B cell (primary cell): ENCODE results near the gene SERINC5. TPM values are rescaled to one million over a fixed set of nuclear protein-coding genes. Genes with fewer than 3 reads are reported as not detected.

Source experiments
- ATAC-seq: fragments of 200-7000 bp; cut with Tn5 transposase; one replicate; pipeline ENCODE4 v1.10.0; 2021; ENCODE audit warnings: low read depth, mild to moderate bottlenecking, moderate number of reproducible peaks, moderate library complexity
- CTCF ChIA-PET: fragments of 350-600 bp; sonication (Branson Sonifier 250); formaldehyde crosslinking; loops from one replicate; lab custom pipeline; 2021; ENCODE audit warnings: antibody characterized with exemption, inconsistent platforms; lab: Charles Lee
- POLR2A ChIA-PET: fragments of 350-600 bp; sonication (Branson Sonifier 250); formaldehyde crosslinking; loops from one replicate; lab custom pipeline; 2021; ENCODE audit warnings: antibody characterized with exemption; lab: Charles Lee
- DNase-seq: peaks from one replicate; pipeline ENCODE4 v3.0.0; 2013
- H2AFZ ChIP-seq: 2 replicates; pipeline ENCODE4 v1.6.1; 2012; ENCODE audit warnings: mild to moderate bottlenecking, low read depth, low read length; ENCODE audit not compliant: insufficient read depth, poor library complexity, severe bottlenecking
- H3K27ac ChIP-seq, 2 donors: 1 replicate in 1 of 2; 2 replicates in 1 of 2; pipeline ENCODE4 v1.5.1; 2012 to 2013; ENCODE audit warnings: low read length in 2 of 2, mild to moderate bottlenecking in 2 of 2, moderate library complexity in 1 of 2
- H3K27me3 ChIP-seq, 4 experiments: fragments of 200-600 bp in 1 of 4; sonication (generic) in 1 of 4; replicated peaks in 1 of 4; 1 replicate in 2 of 4; 2 replicates in 2 of 4; pipeline versions ENCODE4 v1.6.1 to v1.7.0; 2013 to 2016; ENCODE audit warnings: low read length in 3 of 4, mild to moderate bottlenecking in 2 of 4, mixed read lengths in 1 of 4, moderate library complexity in 1 of 4; ENCODE audit not compliant: insufficient read depth in 4 of 4, control insufficient read depth in 3 of 4; ENCODE audit errors: control extremely low read depth in 1 of 4
- H3K36me3 ChIP-seq, 2 experiments: replicated peaks in 1 of 2; 1 replicate in 1 of 2; 2 replicates in 1 of 2; pipeline versions ENCODE4 v1.6.1 to v1.7.1; 2013; ENCODE audit warnings: low read length in 1 of 2; ENCODE audit not compliant: insufficient read depth in 2 of 2, control insufficient read depth in 1 of 2; ENCODE audit errors: control extremely low read depth in 1 of 2, extremely low read depth in 1 of 2
- H3K4me1 ChIP-seq, 2 donors: fragments of 200-600 bp in 1 of 2; sonication (generic) in 1 of 2; 1 replicate in 1 of 2; 2 replicates in 1 of 2; pipeline versions ENCODE4 v1.5.1 to v1.6.1; 2013 to 2017; ENCODE audit warnings: low read length in 2 of 2; ENCODE audit not compliant: control insufficient read depth in 2 of 2, insufficient read depth in 2 of 2
- H3K4me2 ChIP-seq: replicated peaks from 2 replicates; pipeline ENCODE3; 2012; ENCODE audit warnings: mild to moderate bottlenecking, low read depth, low read length; ENCODE audit not compliant: poor library complexity, severe bottlenecking
- H3K4me3 ChIP-seq, 5 experiments: fragments of 200-600 bp in 1 of 5; sonication (generic) in 1 of 5; 1 replicate in 3 of 5; 2 replicates in 2 of 5; pipeline versions ENCODE4 v1.5.1 to v1.7.0; 2011 to 2016; ENCODE audit warnings: low read length in 4 of 5, mild to moderate bottlenecking in 4 of 5, low read depth in 2 of 5, control low read depth in 1 of 5, moderate library complexity in 1 of 5; ENCODE audit not compliant: insufficient read depth in 1 of 5; ENCODE audit errors: control extremely low read depth in 1 of 5, extremely low read depth in 1 of 5
- H3K79me2 ChIP-seq: fragments of 200-600 bp; sonication (generic); one replicate; pipeline ENCODE4 v1.6.0; 2016; ENCODE audit warnings: low read length; ENCODE audit not compliant: control insufficient read depth, insufficient read depth
- H3K9ac ChIP-seq: fragments of 200-600 bp; sonication (generic); 2 replicates; pipeline ENCODE4 v1.6.1; 2017; ENCODE audit warnings: mild to moderate bottlenecking, low read length, moderate library complexity
- H3K9me3 ChIP-seq, 3 donors: one replicate each; pipeline versions ENCODE4 v1.6.1 to v1.7.1; 2013; ENCODE audit warnings: low read length in 2 of 3; ENCODE audit not compliant: control insufficient read depth in 2 of 3, insufficient read depth in 1 of 3; ENCODE audit errors: control extremely low read depth in 1 of 3
- H4K20me1 ChIP-seq: 2 replicates; pipeline ENCODE4 v1.6.0; 2012; ENCODE audit warnings: mild to moderate bottlenecking, low read length; ENCODE audit not compliant: insufficient read depth, control insufficient read depth, poor library complexity, severe bottlenecking
- H3K27ac Mint-ChIP-seq: one replicate; pipeline ENCODE4 v1.8.0; 2021; ENCODE audit warnings: mixed read lengths
- H3K27me3 Mint-ChIP-seq: one replicate; pipeline ENCODE4 v1.8.0; 2021; ENCODE audit warnings: mixed read lengths
- H3K4me1 Mint-ChIP-seq: one replicate; pipeline ENCODE4 v1.8.0; 2021; ENCODE audit warnings: mixed read lengths
- H3K4me3 Mint-ChIP-seq: one replicate; pipeline ENCODE4 v1.8.0; 2021; ENCODE audit warnings: mixed read lengths
- H3K9me3 Mint-ChIP-seq: one replicate; pipeline ENCODE4 v1.8.0; 2022; ENCODE audit warnings: mixed read lengths; ENCODE audit not compliant: insufficient read depth
- EZH2 ChIP-seq: IDR thresholded peaks from 2 replicates; pipeline ENCODE4 v1.6.1; 2012; ENCODE audit warnings: borderline replicate concordance, low read depth, mild to moderate bottlenecking, moderate library complexity, low read length; ENCODE audit not compliant: insufficient read depth, poor library complexity, severe bottlenecking
- WGBS: methylation state at CpG from one replicate; pipeline ENCODE4 v1.1.5; 2013; ENCODE audit warnings: missing lambda C conversion rate; ENCODE audit not compliant: insufficient coverage; 5-methylcytosine and 5-hydroxymethylcytosine counted together
- intact Hi-C: fragments of 100-400 bp; cut with micrococcal nuclease; formaldehyde crosslinking; loops from one replicate; pipeline ENCODE4 v1.10.0; 2022
- polyA plus RNA-seq: library from polyadenylated mRNA; depleted of rRNA; stranded (reverse); fragments of >200 nt; gene quantifications from 2 replicates; pipeline ENCODE4 v1.2.3, GENCODE V29; 2012
- total RNA-seq, 2 donors: library from RNA; stranded (reverse); fragments of 120-200 nt in 1 of 2; gene quantifications; 1 replicate in 1 of 2; 2 replicates in 1 of 2; pipeline versions ENCODE4 v1.2.3 to v1.2.4, GENCODE V29; 2013 to 2022
- TF ChIP-seq, protein P1 (sequence below): fragments of 200-600 bp; IDR thresholded peaks from one replicate; pipeline ENCODE4 v1.8.0; 2022; ENCODE audit warnings: antibody characterized with exemption, mild to moderate bottlenecking

Gene SERINC5
- total and polyA plus RNA-seq, 2 donors (not counting 1 experiment from before 2014, with no cell fraction given): 2.4 to 9.5 TPM

DNA sequence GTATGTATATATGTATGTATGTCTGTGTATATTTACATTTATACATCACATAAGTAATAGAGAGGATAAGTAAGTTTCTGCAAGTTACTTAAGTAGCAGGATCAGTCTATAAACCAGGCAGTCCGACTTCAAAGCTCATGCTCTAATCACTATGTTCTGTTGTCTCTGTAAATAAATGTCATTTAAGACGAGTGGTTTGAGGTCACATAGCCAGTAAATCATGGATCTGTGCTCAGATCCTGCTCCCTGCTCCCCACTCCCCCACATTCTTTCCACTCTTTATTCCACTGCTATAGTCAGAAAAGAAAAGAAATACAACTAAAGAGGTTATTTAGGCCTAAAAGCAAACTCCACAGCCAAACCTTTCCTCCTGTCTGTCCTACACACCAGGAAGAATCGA is 90.4 kb downstream of the SERINC5 start:
- Mint-ChIP-seq H3K4me1 (no peaks in the 10 kb centered on the region), H3K27ac (no peak overlapping the region), H3K9me3 (no peaks in the 10 kb centered on the region), H3K27me3 (no peaks in the 10 kb centered on the region), H3K4me3 (no peak overlapping the region)
- POLR2A ChIA-PET: no interaction called here
- Histone ChIP-seq H4K20me1 (no peaks in the 10 kb centered on the region), H3K9me3 (peaks cover 0 to 7% (median 0%) of the 10 kb centered on the region in 3 donors), H3K4me1 (no peaks in the 10 kb centered on the region), H3K4me2 (no peak overlapping the region), H3K79me2 (no peaks in the 10 kb centered on the region), H2AFZ (no peak overlapping the region), H3K4me3 (no peak overlapping the region), H3K9ac (no peak overlapping the region), H3K27ac (no peak overlapping the region), H3K27me3 (no peaks in the 10 kb centered on the region), H3K36me3 (peaks cover 8 to 10% of the 10 kb centered on the region in 2 experiments)
- intact Hi-C loops: no loop called here
- CTCF ChIA-PET: interaction anchor here (0.7 to 1.3 kb wide), 2 partner anchors 82 to 287 kb away, joined by 3 to 4 read pairs; no protein-coding TSS in a partner anchor
- ATAC-seq: no peak
- WGBS: no CpG with 5 or more reads among the region's 3 CpGs
- no peak for DNase-seq
- TF ChIP-seq EZH2: no peak
- TF ChIP-seq, protein P1, sequence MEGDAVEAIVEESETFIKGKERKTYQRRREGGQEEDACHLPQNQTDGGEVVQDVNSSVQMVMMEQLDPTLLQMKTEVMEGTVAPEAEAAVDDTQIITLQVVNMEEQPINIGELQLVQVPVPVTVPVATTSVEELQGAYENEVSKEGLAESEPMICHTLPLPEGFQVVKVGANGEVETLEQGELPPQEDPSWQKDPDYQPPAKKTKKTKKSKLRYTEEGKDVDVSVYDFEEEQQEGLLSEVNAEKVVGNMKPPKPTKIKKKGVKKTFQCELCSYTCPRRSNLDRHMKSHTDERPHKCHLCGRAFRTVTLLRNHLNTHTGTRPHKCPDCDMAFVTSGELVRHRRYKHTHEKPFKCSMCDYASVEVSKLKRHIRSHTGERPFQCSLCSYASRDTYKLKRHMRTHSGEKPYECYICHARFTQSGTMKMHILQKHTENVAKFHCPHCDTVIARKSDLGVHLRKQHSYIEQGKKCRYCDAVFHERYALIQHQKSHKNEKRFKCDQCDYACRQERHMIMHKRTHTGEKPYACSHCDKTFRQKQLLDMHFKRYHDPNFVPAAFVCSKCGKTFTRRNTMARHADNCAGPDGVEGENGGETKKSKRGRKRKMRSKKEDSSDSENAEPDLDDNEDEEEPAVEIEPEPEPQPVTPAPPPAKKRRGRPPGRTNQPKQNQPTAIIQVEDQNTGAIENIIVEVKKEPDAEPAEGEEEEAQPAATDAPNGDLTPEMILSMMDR: no peak

DNA sequence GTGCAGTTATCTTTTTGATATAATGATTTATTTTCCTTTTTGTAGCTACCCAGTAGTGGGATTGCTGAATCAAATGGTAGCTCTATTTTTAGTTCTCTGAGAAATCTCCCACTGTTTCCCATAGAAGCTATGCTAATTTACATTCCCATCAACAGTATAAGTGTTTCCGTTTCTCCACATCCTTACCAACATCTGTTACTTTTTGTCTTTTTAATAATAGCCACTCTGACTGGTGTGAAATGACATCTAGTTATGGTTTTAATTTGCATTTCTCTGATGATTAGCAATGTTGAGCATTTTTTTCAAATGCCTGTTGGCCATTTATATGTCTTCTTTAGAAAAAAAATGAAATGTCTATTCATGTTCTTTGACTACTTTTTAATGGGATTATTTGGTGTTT is 94.7 kb downstream of the SERINC5 start:
- H4K20me1 ChIP-seq: no peaks in the 10 kb centered on the region
- H3K4me2 ChIP-seq: no peak overlapping the region
- H3K4me1 Mint-ChIP-seq: no peaks in the 10 kb centered on the region
- ChIA-PET POLR2A (no interaction called here), CTCF (no interaction called here)
- H3K4me3 Mint-ChIP-seq: no peak overlapping the region
- H3K9me3 Mint-ChIP-seq: no peaks in the 10 kb centered on the region
- no peaks in the 10 kb centered on the region for H3K27me3 Mint-ChIP-seq
- intact Hi-C loops: no loop called here
- TF ChIP-seq EZH2: no peak
- TF ChIP-seq, protein P1: no peak
- ATAC-seq: no peak
- no peaks in the 10 kb centered on the region for H3K4me1 ChIP-seq
- WGBS: no CpG with 5 or more reads among the region's 1 CpG
- H3K79me2 ChIP-seq: no peaks in the 10 kb centered on the region
- H2AFZ ChIP-seq: no peak overlapping the region
- H3K36me3 ChIP-seq: peaks cover 5 to 10% of the 10 kb centered on the region in 2 experiments
- H3K9ac ChIP-seq: no peak overlapping the region
- DNase-seq: no peak
- no peak overlapping the region for H3K4me3 ChIP-seq
- no peak overlapping the region for H3K27ac ChIP-seq
- no peak overlapping the region for H3K27ac Mint-ChIP-seq
- H3K9me3 ChIP-seq: peaks cover 0 to 7% (median 0%) of the 10 kb centered on the region in 3 donors
- no peaks in the 10 kb centered on the region for H3K27me3 ChIP-seq
